Glutamatergic neuron (in vitro differentiated cells): ENCODE results near the gene AGBL4. TPM values are rescaled to one million over a fixed set of nuclear protein-coding genes. Genes with fewer than 3 reads are reported as not detected.

Experiments used
- DNase-seq: peaks from one replicate; pipeline ENCODE4 v3.0.0; 2022
- H3K27ac Mint-ChIP-seq: one replicate; pipeline ENCODE4 v1.8.0; 2020; ENCODE audit warnings: mild to moderate bottlenecking, mixed read lengths, inconsistent platforms; ENCODE audit not compliant: unreplicated experiment
- H3K27me3 Mint-ChIP-seq: one replicate; pipeline ENCODE4 v1.8.0; 2020; ENCODE audit warnings: mild to moderate bottlenecking, moderate library complexity, mixed read lengths, inconsistent platforms; ENCODE audit not compliant: unreplicated experiment
- H3K36me3 Mint-ChIP-seq: one replicate; pipeline ENCODE4 v1.8.0; 2020; ENCODE audit warnings: mild to moderate bottlenecking, mixed read lengths, inconsistent platforms; ENCODE audit not compliant: unreplicated experiment
- H3K4me1 Mint-ChIP-seq: one replicate; pipeline ENCODE4 v1.8.0; 2020; ENCODE audit warnings: mild to moderate bottlenecking, low read depth, mixed read lengths, inconsistent platforms; ENCODE audit not compliant: unreplicated experiment
- H3K4me3 Mint-ChIP-seq: one replicate; pipeline ENCODE4 v1.8.0; 2020; ENCODE audit warnings: mild to moderate bottlenecking, mixed read lengths, inconsistent platforms; ENCODE audit not compliant: unreplicated experiment
- H3K9me3 Mint-ChIP-seq: one replicate; pipeline ENCODE4 v1.8.0; 2020; ENCODE audit warnings: mild to moderate bottlenecking, moderate library complexity, mixed read lengths, inconsistent platforms; ENCODE audit not compliant: unreplicated experiment
- total RNA-seq: library from RNA; stranded (reverse); fragmentation: NEBNext Ultra II Directional; extraction: Animal tissue kit (Norgen Biotek cat#: 25700); gene quantifications from one replicate; pipeline ENCODE4 v1.2.1, GENCODE V29; 2021; ENCODE audit not compliant: unreplicated experiment
- TF ChIP-seq, protein P1 (sequence below): fragments of 200-600 bp; sonication (generic); IDR thresholded peaks from one replicate; pipeline ENCODE4 v1.5.0; 2021; ENCODE audit not compliant: partially characterized antibody, unreplicated experiment

AGBL4 gene
- total RNA-seq, 1 donor from 2014 or later = 3.5 TPM

DNA sequence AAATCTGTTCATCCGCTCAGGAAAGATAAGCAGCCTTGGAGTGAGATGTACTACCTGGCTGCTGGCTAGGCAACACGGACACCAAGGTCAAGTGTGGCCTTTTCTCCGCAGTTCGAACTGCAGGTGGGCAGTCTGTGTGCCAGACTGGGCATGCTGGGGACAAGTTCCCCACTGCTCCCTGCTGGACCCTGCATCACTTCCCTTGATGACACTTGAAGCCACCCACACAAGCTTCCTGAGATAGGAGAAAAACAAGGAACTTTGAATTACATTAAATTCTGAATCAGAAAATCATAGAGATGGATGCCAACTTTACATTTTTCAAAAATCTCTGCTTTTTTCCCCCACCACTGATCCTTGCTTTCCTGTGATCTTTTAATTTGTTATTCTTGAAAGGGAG lies 1285.4 kb downstream of the AGBL4 start:
- TF ChIP-seq, protein P1, sequence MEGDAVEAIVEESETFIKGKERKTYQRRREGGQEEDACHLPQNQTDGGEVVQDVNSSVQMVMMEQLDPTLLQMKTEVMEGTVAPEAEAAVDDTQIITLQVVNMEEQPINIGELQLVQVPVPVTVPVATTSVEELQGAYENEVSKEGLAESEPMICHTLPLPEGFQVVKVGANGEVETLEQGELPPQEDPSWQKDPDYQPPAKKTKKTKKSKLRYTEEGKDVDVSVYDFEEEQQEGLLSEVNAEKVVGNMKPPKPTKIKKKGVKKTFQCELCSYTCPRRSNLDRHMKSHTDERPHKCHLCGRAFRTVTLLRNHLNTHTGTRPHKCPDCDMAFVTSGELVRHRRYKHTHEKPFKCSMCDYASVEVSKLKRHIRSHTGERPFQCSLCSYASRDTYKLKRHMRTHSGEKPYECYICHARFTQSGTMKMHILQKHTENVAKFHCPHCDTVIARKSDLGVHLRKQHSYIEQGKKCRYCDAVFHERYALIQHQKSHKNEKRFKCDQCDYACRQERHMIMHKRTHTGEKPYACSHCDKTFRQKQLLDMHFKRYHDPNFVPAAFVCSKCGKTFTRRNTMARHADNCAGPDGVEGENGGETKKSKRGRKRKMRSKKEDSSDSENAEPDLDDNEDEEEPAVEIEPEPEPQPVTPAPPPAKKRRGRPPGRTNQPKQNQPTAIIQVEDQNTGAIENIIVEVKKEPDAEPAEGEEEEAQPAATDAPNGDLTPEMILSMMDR = no peak
- no peak for DNase-seq

DNA sequence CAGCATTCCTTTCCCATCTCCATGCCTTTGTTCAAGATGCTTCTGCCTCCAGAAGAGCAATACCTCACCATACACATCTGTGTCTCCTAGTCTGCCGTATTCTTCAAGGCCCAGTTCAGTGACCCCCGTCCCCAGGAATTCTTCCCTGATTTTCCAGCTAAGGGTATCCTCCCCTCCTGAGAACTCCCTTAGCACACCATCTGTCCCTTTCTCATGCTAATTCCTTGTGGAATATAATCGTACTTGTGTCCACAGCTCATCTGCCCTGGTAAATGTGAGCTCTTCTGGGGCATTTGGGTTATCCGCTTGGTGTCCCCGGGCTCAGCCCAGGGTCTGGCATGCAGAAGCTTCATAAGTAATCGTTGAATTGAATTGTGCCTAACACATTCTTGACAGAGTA lies 1288.0 kb downstream of the AGBL4 start:
- Mint-ChIP-seq H3K4me1 (peaks cover 30% of the 10 kb centered on the region), H3K4me3 (peak overlapping the region; percentile 62), H3K9me3 (peaks cover 5% of the 10 kb centered on the region), H3K36me3 (peaks cover 5% of the 10 kb centered on the region), H3K27me3 (peaks cover 5% of the 10 kb centered on the region), H3K27ac (peak overlapping the region; percentile 91)
- TF ChIP-seq, protein P1 = no peak
- DNase-seq = no peak

More for the DNA sequence above, 1285.4 kb downstream of the AGBL4 start:
- H3K36me3 Mint-ChIP-seq = peaks cover 5% of the 10 kb centered on the region
- H3K27ac Mint-ChIP-seq = no peak overlapping the region
- peaks cover 5% of the 10 kb centered on the region for H3K27me3 Mint-ChIP-seq
- H3K4me1 Mint-ChIP-seq = peaks cover 30% of the 10 kb centered on the region
- H3K4me3 Mint-ChIP-seq = no peak overlapping the region
- peaks cover 5% of the 10 kb centered on the region for H3K9me3 Mint-ChIP-seq

DNA sequence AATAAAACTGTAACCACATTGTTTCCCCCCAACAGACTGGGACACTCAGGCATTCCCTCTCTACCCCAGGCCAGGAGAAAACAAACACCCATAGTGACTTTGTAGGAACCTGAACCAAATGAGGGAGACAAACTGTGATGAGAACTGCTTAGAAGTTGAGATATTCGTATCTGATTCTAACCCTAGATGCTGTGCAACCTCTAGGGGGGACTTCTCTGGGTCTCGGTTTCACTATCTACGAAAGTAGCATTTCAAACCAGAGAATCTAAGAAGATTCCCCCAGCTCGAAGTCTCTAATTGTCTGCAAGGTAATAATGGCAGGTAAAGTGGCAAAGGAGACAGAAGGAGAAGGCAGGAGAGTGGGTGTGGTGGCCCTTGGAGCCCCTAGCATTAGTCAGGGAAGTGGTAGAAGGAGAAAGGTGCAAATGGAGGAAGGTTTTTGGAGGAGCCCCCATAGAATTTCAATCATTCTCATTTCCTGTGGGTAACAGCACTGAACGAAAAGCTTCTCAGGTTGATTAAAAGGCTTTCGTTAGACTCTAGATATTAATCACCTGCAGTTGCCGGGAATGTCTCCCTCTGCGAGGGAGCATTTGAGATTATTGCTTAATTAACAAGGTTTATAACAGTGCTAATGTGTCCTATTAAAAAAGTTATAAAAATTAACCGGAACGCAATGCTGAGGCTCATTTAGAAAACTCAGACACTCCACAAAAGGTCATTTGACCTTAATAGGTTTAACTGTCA lies 1293.4 kb downstream of the AGBL4 start:
- Mint-ChIP-seq H3K27ac (no peak overlapping the region), H3K36me3 (no peaks in the 10 kb centered on the region), H3K27me3 (peaks cover 5% of the 10 kb centered on the region), H3K9me3 (peaks cover 7% of the 10 kb centered on the region), H3K4me1 (peaks cover 29% of the 10 kb centered on the region), H3K4me3 (no peak overlapping the region)
- TF ChIP-seq, protein P1 = no peak
- no peak for DNase-seq

DNA sequence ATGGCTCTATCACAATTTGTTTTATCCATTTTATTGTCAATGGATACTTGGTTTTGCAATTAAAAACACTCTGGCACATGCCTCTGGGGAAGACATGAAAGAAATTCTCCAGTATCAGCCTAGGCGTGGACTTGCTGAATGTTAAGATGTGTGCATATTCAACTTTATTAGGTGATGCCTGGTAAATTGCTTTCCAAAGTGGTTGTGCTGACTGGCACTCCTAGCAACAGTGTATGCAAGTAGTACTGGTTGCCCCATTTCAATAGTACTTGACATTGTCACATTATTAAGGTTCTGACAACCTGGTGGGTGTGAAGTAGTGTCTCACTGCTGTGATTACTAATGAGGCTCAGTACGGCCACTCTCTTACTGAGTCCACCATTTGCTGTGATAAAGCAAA lies 1295.2 kb downstream of the AGBL4 start:
- Mint-ChIP-seq H3K27ac (no peak overlapping the region), H3K27me3 (no peaks in the 10 kb centered on the region), H3K36me3 (no peaks in the 10 kb centered on the region), H3K4me1 (peaks cover 18% of the 10 kb centered on the region), H3K9me3 (peaks cover 2% of the 10 kb centered on the region), H3K4me3 (no peak overlapping the region)
- DNase-seq = no peak
- TF ChIP-seq, protein P1 = no peak

DNA sequence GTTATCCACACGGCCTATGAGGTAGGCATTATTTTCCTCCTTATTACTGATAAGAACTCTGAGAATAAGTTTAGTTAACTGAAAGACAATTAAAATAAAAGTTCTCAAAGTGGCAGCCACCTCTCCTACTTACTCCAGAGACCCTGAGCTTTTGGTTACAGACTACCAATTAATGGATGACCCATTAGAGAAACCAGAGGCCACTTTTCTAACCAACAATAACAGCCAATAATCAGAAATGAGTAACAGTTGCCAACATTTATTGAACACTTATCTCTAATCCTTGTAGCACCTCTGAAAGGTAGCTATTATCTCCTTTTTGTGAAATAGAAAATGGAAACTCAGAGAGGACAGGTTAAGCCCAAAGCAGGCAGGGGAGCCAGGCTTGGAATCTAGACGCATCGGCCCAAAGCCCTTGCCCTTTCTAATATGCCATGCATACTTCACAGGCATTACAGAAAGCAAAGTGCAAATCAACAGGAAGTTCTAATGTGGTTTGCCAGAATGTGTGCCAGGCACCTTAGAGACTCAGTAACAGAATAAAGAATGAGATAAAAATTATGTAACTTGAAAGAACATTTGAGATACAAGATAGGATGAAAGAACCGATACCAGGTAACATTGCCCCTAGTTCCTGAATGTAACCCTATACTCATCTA lies 1297.1 kb downstream of the AGBL4 start:
- DNase-seq = no peak
- H3K27me3 Mint-ChIP-seq = no peaks in the 10 kb centered on the region
- no peaks in the 10 kb centered on the region for H3K36me3 Mint-ChIP-seq
- H3K9me3 Mint-ChIP-seq = peaks cover 2% of the 10 kb centered on the region
- H3K4me3 Mint-ChIP-seq = no peak overlapping the region
- no peak overlapping the region for H3K27ac Mint-ChIP-seq
- H3K4me1 Mint-ChIP-seq = peaks cover 18% of the 10 kb centered on the region
- TF ChIP-seq, protein P1 = no peak
